ENCODE results near the gene CUEDC1. TPM values are rescaled to one million over a fixed set of nuclear protein-coding genes. Genes with fewer than 3 reads are reported as not detected.

Gene CUEDC1
- total and polyA plus RNA-seq, 4 donors: 19.7 to 55.7 (median 29.2) TPM

- WGBS, 2 donors: 70 to 82% methylated on average over 13 of the region's 13 CpGs
- Histone ChIP-seq H3K36me3 (ENCODE audit: control insufficient read depth in 4 of 4, insufficient read depth in 4 of 4, low read length in 4 of 4) (peaks cover 0 to 27% (median 11%) of the 10 kb centered on the region in 4 donors), H3K27ac (ENCODE audit: low read depth in 1 of 2, low read length in 1 of 2) (peak overlapping the region in 1 of 2 donors; percentile 21), H3K27me3 (ENCODE audit: control insufficient read depth in 3 of 3, insufficient read depth in 3 of 3, low read length in 2 of 3) (no peaks in the 10 kb centered on the region), H3K9me3 (ENCODE audit: control insufficient read depth in 4 of 4, insufficient read depth in 3 of 4, low read length in 3 of 4) (no peaks in the 10 kb centered on the region), H3K9ac (ENCODE audit: insufficient read depth in 1 of 2, low read length in 2 of 2) (no peak overlapping the region), H3K4me3 (no peak overlapping the region), H3K4me1 (ENCODE audit: control insufficient read depth in 5 of 5, insufficient read depth in 5 of 5, low read length in 5 of 5) (peaks cover 2 to 27% (median 24%) of the 10 kb centered on the region in 5 donors)
- TF ChIP-seq CTCF (IDR thresholded peaks at IDR 0.05; ENCODE audit: control extremely low read depth, extremely low read depth): no peak
- no peak for ATAC-seq (ENCODE audit: insufficient read depth, low FRiP score)
- no peak for DNase-seq
Observed at GRCh38 chr17:57868910-57869616, 86.1 kb downstream of the CUEDC1 start.

GRCh38 chr17:57868007-57868909 lies 87.0 kb downstream of the CUEDC1 start:
- H3K9ac ChIP-seq (ENCODE audit: insufficient read depth in 1 of 2, low read length in 2 of 2): no peak overlapping the region
- WGBS, 2 donors: 20 to 38% methylated on average over 23 of the region's 23 CpGs

GRCh38 chr17:57867126-57867525 lies 88.1 kb downstream of the CUEDC1 start:
- peak overlapping the region in 1 of 2 donors; percentile 69 for H3K27ac ChIP-seq (ENCODE audit: low read depth in 1 of 2, low read length in 1 of 2)
- no peak for DNase-seq

More at GRCh38 chr17:57868007-57868909, 87.0 kb downstream of the CUEDC1 start:
- peak overlapping the region in 1 of 2 donors; percentile 69 for H3K27ac ChIP-seq (ENCODE audit: low read depth in 1 of 2, low read length in 1 of 2)
- no peak overlapping the region for H3K4me3 ChIP-seq
- peak; percentile 79 for ATAC-seq (ENCODE audit: insufficient read depth, low FRiP score)
- DNase-seq: peak; percentile 58 to 67 (median 58)
- no peak for TF ChIP-seq CTCF (IDR thresholded peaks at IDR 0.05; ENCODE audit: control extremely low read depth, extremely low read depth)
- peaks cover 0 to 26% (median 11%) of the 10 kb centered on the region in 4 donors for H3K36me3 ChIP-seq (ENCODE audit: control insufficient read depth in 4 of 4, insufficient read depth in 4 of 4, low read length in 4 of 4)
- no peaks in the 10 kb centered on the region for H3K27me3 ChIP-seq (ENCODE audit: control insufficient read depth in 3 of 3, insufficient read depth in 3 of 3, low read length in 2 of 3)
- H3K4me1 ChIP-seq (ENCODE audit: control insufficient read depth in 5 of 5, insufficient read depth in 5 of 5, low read length in 5 of 5): peaks cover 0 to 20% (median 17%) of the 10 kb centered on the region in 5 donors
- H3K9me3 ChIP-seq (ENCODE audit: control insufficient read depth in 4 of 4, insufficient read depth in 3 of 4, low read length in 3 of 4): no peaks in the 10 kb centered on the region

More at GRCh38 chr17:57867126-57867525, 88.1 kb downstream of the CUEDC1 start:
- no peak for TF ChIP-seq CTCF (IDR thresholded peaks at IDR 0.05; ENCODE audit: control extremely low read depth, extremely low read depth)
- no peak for ATAC-seq (ENCODE audit: insufficient read depth, low FRiP score)
- Histone ChIP-seq H3K27me3 (ENCODE audit: control insufficient read depth in 3 of 3, insufficient read depth in 3 of 3, low read length in 2 of 3) (no peaks in the 10 kb centered on the region), H3K36me3 (ENCODE audit: control insufficient read depth in 4 of 4, insufficient read depth in 4 of 4, low read length in 4 of 4) (peaks cover 0 to 16% (median 9%) of the 10 kb centered on the region in 4 donors), H3K9me3 (ENCODE audit: control insufficient read depth in 4 of 4, insufficient read depth in 3 of 4, low read length in 3 of 4) (no peaks in the 10 kb centered on the region), H3K4me1 (ENCODE audit: control insufficient read depth in 5 of 5, insufficient read depth in 5 of 5, low read length in 5 of 5) (peaks cover 0 to 21% (median 14%) of the 10 kb centered on the region in 5 donors), H3K4me3 (no peak overlapping the region), H3K9ac (ENCODE audit: insufficient read depth in 1 of 2, low read length in 2 of 2) (no peak overlapping the region)
- WGBS, 2 donors: 91 to 95% methylated on average over 10 of the region's 10 CpGs

Measured in lung (tissue), 12 donors.